ENCODE measurements around the gene HMCN1.

- no peak for TF ChIP-seq CTCF (IDR thresholded peaks at IDR 0.05)
- no peak for TF ChIP-seq POLR2A (IDR thresholded peaks at IDR 0.05; ENCODE audit: low read depth)
- TF ChIP-seq EP300 (IDR thresholded peaks at IDR 0.05): no peak
- TF ChIP-seq POLR2AphosphoS5 (IDR thresholded peaks at IDR 0.05): no peak
These were observed 101.0 kb downstream of the HMCN1 start for GRCh38 chr1:185835191-185835590.

All from esophagus muscularis mucosa (tissue), 4 donors.